ENCODE measurements around the gene MYO10.
A peak's percentile ranks its signal among the peaks of the same experiment; 100 is the strongest.

The MYO10 gene

GRCh38 chr5:16889203-16889971, 46.7 kb downstream of the MYO10 start (continued):
- TF ChIP-seq ZNF398 (tag by site-specific recombination; IDR thresholded peaks at IDR 0.05) (peak; percentile 99), REST (tag by site-specific recombination; IDR thresholded peaks at IDR 0.05) (peak; percentile 15; the same call in 1 of the 2 replicates), KLF1 (tag by site-specific recombination; IDR thresholded peaks at IDR 0.05) (peak; percentile 51), ZNF558 (tag by site-specific recombination; IDR thresholded peaks at IDR 0.05) (peak; percentile 57; the same call in 1 of the 2 replicates), ZNF335 (tag by site-specific recombination; conservative IDR thresholded peaks at IDR 0.05) (0 out of 2 replicates have a peak, but pooled peaks have one; percentile 26), SP3 (tag by site-specific recombination; IDR thresholded peaks at IDR 0.05) (peak; percentile 42; the same call in 1 of the 2 replicates), ZNF423 (tag by site-specific recombination; IDR thresholded peaks at IDR 0.05) (peak; percentile 32; the same call in 1 of the 2 replicates), HOXC10 (CRISPR knock-in tag; IDR thresholded peaks at IDR 0.05) (no peak), ZSCAN4 (tag by site-specific recombination; IDR thresholded peaks at IDR 0.05) (no peak), ATF2 (tag by site-specific recombination; IDR thresholded peaks at IDR 0.05; ENCODE audit: low read depth) (0 out of 2 replicates have a peak, but pooled peaks have one; percentile 27), PRDM6 (tag by site-specific recombination; IDR thresholded peaks at IDR 0.05) (peak; percentile 99), ZNF19 (tag by site-specific recombination; IDR thresholded peaks at IDR 0.05; ENCODE audit: low read depth) (0 out of 2 replicates have a peak, but pooled peaks have one; percentile 17), ZNF785 (tag by site-specific recombination; IDR thresholded peaks at IDR 0.05) (no peak), ZNF580 (tag by site-specific recombination; IDR thresholded peaks at IDR 0.05) (peak; percentile 91), ZNF26 (tag by site-specific recombination; IDR thresholded peaks at IDR 0.05) (no peak), ZNF140 (tag by site-specific recombination; IDR thresholded peaks at IDR 0.05) (no peak), ZNF302 (tag by site-specific recombination; IDR thresholded peaks at IDR 0.05; ENCODE audit: low read depth) (0 out of 2 replicates have a peak, but pooled peaks have one; percentile 10), ZNF433 (tag by site-specific recombination; IDR thresholded peaks at IDR 0.05; ENCODE audit: low read depth) (no peak), KLF9 (tag by site-specific recombination; IDR thresholded peaks at IDR 0.05; ENCODE audit: low read depth) (no peak), ZNF501 (tag by site-specific recombination; IDR thresholded peaks at IDR 0.05) (no peak), ZNF24 (tag by site-specific recombination; IDR thresholded peaks at IDR 0.05) (peak; percentile 92), ZFP37 (tag by site-specific recombination; IDR thresholded peaks at IDR 0.05) (no peak; the same call in 1 of the 2 replicates), ZNF169 (tag by site-specific recombination; IDR thresholded peaks at IDR 0.05) (no peak), PBX3 (CRISPR knock-in tag; IDR thresholded peaks at IDR 0.05) (no peak), ZNF488 (tag by site-specific recombination; IDR thresholded peaks at IDR 0.05) (peak; percentile 72; the same call in 1 of the 2 replicates)
